Activated gamma-delta T cell treated with Interleukin-2 at 50 U/mL for 16 hours (primary cell): ENCODE data around the gene ACTR1B.
"Not testable (repeated sequence)": the region's sequence is repeated elsewhere in the genome, so short reads cannot be mapped to it uniquely, and the experiment has no call there.

Source experiments
- DNase-seq: peaks from one replicate; pipeline ENCODE4 v3.0.0-alpha.2; 2020

The ACTR1B gene

DNA sequence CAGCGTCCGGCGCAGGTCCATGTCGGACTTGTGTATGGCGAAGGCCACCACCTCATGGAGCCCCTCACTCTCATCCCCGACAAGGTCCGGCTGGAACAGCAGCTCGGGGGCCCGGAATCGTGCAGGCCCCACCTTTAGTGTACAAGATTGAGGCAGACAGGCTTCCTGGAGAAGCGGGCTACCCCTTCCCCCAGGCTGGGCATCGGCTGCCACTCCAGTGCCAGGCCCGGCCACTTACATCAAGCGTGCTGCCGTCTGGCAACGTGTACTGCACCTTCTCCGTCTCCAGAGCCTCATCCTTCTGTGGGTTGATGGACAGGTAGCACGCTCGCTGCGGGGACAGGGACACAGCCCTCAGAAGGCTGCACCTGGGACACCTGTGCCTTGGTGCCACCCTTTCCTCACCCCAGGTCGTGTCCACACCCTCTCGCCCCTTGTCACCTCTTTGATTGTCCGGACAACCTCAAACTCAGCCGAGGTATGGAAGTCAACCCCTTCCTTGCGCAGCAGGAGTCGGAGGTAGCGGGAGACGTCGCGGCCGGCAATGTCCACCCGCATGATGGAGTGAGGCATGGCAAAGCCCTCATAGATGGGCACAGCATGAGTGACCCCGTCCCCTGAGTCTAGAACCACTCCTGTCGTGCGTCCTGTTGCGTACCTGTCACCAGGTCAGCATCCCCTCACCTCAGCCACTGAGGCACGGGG is 5.7 kb downstream of the ACTR1B start:
- no peak for DNase-seq

GRCh38 chr2:97656905-97657587 is 6.8 kb downstream of the ACTR1B start:
- DNase-seq = no peak

GRCh38 chr2:97656129-97656755 is 7.6 kb downstream of the ACTR1B start:
- no peak for DNase-seq

GRCh38 chr2:97654791-97655190 is 9.1 kb downstream of the ACTR1B start:
- DNase-seq = no peak

DNA sequence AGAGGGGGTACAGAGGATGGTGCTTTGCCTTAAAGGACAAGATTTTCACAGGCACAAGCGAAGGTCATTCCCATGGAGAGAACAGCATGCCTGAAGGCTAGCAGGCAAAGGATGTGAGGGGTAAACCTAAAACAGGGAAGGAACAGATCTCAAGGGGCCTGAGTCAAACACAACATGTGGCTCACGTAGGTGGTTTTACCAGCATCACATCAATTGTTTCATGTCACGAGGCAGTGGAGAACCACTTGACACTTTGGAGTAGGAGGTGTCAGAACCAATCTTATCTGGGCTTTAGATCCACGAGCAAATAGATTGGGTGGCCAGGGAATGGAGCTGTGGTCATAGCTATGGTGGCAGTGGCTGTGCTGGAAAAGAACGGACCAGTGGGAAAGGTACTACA is 9.5 kb downstream of the ACTR1B start:
- no peak for DNase-seq

DNA sequence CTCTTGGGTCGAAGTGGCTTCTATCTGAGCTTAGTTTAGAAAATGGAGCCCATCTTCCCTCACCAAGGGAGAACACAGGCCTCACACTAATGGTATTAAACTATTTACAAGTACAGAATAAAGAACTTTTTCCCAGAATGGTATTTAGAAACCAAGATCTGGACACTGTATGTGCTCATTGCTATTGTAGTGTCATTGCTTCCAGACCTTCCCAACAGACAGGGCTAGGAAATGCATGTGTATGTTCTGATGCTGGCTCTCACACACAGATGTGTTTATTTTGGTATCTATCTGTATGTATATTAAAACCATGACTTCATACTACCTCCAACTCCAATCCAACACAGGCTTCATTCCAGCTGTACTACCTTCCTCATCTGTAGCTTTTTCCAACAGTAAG is 10.0 kb downstream of the ACTR1B start:
- DNase-seq = no peak

- DNase-seq = no peak
These were observed 10.4 kb downstream of the ACTR1B start for GRCh38 chr2:97653473-97653872.

- DNase-seq = no peak
These were observed 12.7 kb downstream of the ACTR1B start for GRCh38 chr2:97651114-97651513.

- no peak for DNase-seq
These were observed 16.9 kb downstream of the ACTR1B start for GRCh38 chr2:97646977-97647376.

- peak; percentile 99 for DNase-seq
These were observed 17.9 kb downstream of the ACTR1B start, which contains the start of gene COX5B for GRCh38 chr2:97645695-97646629. Gene COX5B (plus strand): TSS chr2:97646062. CDS start chr2:97646087, 25 bp downstream.

DNA sequence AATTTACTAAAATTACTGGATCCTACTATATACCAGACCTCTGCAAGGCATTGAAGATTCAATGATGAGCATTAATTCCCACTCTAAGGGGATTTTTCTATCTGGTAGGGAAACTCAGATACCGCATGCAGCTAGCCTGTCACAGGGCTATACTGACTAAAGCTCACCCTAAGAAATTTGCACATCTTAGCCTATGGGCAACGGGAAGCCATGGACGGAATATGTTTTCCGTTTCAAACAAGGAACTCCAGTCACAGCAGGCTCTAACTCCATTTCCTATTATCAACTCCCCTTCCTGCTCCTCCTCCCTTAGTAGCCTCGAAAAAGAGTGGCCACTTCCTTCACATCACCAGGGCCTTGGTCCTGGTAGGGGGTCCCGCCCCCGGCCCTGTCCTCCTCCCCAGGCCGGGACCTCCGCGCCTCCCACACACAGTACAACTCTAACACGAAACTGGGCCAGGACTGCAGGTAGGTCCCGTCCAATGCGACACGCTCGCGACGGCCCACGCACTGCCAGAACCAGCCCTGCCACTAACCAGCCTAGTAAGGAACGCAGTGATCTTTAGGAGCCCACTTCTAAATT is 18.6 kb downstream of the ACTR1B start:
- DNase-seq = no peak

- DNase-seq = no peak
These were observed 19.7 kb downstream of the ACTR1B start for GRCh38 chr2:97644023-97644717.

- DNase-seq = not testable (repeated sequence)
These were observed 37.8 kb downstream of the ACTR1B start for GRCh38 chr2:97626049-97626430.

DNA sequence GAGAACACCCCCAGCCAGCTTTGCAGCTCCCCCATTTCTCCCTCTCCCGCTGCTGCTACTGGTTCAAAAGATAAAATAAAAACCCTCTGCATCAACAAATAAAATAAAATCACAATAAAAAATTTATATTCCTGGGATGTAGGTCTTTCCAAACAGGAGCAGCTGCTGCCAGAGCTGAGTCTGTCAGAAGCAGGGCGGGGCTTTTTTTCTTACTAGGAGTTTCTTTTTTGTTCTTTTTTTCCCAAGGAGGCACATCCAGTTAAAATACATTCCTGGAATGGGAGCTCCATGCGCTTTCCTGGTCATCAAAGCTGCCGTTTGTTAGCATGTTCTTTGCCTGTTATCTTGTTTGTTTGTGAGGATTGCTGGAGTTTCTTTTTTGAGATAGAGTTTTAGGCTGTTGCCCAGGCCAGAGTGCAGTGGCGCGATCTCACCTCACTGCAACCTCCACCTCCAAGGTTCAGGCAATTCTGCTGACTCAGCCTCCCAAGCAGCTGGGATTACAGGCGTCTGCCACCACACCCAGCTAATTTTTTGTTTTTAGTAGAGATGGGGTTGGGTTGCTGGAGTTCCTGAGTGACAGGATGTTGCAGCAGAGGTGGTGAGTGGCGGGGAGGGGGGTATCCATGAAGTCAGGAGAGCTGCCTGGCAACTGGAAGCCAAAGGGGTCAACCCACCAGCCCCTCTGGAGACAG is 38.3 kb downstream of the ACTR1B start:
- DNase-seq = not testable (repeated sequence)

DNA sequence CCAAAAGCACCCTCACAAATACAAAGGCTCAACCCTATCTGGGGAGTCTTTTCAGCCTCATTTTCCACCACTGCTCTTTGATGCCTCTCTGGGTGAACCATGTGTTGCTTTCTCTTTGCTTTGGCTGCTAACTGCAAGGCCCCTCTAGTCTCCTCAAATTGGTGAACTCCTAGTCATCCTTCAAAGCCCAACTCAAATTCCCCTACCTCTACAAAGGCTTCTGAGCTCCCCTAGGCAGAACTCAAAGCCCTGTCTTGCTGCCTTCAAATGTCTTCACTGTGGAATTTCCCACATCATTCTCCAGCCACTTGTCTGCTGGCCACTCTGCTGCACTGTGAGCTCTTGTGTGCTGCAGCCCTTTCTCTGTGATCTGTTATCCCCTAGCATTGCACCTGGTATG is 40.9 kb downstream of the ACTR1B start:
- DNase-seq = not testable (repeated sequence)

DNA sequence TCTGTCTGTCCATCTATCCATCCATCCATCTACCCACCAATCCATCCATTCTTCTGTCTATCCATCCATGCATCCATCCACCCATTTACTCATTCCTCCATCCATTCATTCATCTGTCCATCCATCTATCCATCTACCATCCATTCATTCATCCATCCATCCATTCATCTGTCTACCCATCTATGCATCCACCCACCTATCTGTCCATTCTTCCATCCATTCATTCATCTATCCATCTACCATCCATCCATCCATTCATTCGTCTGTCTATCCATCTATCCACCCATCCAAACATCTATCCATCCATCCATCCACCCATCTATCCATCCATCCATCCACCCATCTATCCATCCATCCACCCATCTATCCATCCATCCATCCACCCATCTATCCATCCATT is 43.4 kb downstream of the ACTR1B start:
- not testable (repeated sequence) for DNase-seq

DNA sequence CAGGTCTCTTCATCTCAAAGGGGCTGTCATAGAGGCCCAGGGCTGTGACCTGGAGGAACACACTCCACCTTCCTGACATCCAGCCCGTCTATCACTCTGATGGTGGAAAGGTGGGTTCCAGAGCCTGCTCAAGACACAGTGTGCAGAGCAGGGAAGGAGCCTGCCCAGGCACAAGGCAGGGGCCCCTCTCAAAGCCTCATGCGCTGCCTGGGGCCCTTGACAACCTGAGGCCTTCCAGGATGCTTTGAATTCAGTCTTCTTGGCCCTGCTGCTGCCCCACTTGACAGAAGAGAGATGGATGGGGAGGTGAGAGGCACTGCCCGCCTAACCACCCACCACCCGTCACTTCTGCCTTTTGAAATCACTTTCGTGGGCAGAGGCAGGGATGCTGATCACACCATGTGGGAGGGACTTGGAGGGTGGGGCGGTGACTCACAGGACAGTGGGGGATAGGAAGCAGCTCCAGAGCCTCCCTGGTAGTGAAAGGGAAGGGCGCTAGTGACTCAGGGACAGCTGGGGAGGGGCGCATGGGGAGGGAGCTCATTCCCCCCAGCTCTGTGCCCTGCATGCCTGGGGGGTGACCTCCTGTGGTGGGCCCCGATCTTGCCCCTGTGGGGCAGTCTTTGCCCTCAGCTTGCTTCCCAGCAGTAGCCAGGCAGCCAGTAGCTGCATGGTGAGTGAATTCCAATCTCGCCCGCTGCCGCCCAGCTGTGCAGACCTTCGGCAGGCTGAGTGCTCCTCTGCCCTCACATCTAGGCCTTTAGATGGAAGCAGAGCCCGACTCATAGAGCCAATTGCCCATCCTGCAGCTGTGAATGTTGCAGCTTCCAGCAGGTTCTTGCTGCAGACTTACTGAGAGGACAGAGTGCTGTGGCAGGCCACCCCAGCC is 44.7 kb downstream of the ACTR1B start:
- DNase-seq = not testable (repeated sequence)

GRCh38 chr2:97617911-97618310 is 45.9 kb downstream of the ACTR1B start:
- DNase-seq = no peak

GRCh38 chr2:97615746-97616145 is 48.1 kb downstream of the ACTR1B start:
- not testable (repeated sequence) for DNase-seq

DNA sequence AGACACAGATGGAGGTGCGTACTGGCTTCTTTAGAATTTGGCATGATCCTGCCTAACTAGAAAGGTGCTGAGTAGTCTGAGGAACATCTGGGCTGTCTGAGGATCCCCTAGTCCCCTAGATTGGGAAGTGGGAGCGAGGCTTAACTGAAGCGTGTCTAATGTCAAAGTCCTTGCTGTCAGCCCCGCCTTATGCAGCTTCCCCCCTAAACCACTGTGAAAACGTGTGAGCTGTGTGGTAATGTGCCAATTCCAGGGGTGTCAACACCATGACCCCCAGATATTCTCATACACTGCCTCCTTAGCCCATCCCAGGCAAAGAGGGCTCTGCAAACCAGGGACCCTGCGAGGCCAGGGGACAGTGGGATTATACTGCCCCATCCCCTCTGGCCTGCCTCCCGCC is 51.9 kb downstream of the ACTR1B start:
- DNase-seq = not testable (repeated sequence)
